Measurements from ENCODE around the gene N4BP2L2. TPM values are rescaled to one million over a fixed set of nuclear protein-coding genes. Genes with fewer than 3 reads are reported as not detected.

N4BP2L2 gene
- total RNA-seq, 1 experiment from 2014 or later: 138 TPM

DNA sequence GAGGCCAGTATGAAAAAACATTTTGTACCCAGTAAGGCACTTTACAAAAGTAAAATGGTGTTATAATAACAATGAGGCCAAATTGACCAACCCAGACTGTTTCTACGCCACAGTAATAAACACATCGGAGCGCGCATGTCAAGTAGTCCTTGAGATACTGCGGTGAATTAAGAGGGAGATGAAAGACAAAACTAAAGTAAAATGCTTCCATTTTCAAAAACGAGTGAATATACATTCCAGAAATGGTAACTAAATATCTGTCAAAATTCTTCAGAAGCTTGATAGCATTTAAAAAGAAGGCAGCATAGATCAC is 129.6 kb downstream of the N4BP2L2 start:
- H3K27ac ChIP-seq (ENCODE audit: low read length): no peak overlapping the region
- H3K36me3 ChIP-seq (ENCODE audit: insufficient read depth, low read length): no peaks in the 10 kb centered on the region
- H3K4me1 ChIP-seq (ENCODE audit: low read length): peaks cover 3% of the 10 kb centered on the region; the same call in 1 of the 2 replicates
- no peak overlapping the region for H2AFZ ChIP-seq (ENCODE audit: low read length)
- H3K9me3 ChIP-seq (ENCODE audit: low read length): no peaks in the 10 kb centered on the region
- H3K4me2 ChIP-seq (ENCODE audit: low read depth, low read length, poor library complexity, severe bottlenecking): no peak overlapping the region
- H3K4me3 ChIP-seq (ENCODE audit: low read length): no peak overlapping the region
- H3K79me2 ChIP-seq (ENCODE audit: low read length): no peaks in the 10 kb centered on the region
- no peak overlapping the region for H3K9ac ChIP-seq (ENCODE audit: low read length)
- no peaks in the 10 kb centered on the region for H4K20me1 ChIP-seq (ENCODE audit: insufficient read depth, low read depth, low read length)
- DNase-seq: no peak
- no peaks in the 10 kb centered on the region for H3K27me3 ChIP-seq (ENCODE audit: low read length)
- no peaks in the 10 kb centered on the region for H3K9me2 ChIP-seq (replicated peaks; ENCODE audit: insufficient read depth, low read length)

DNA sequence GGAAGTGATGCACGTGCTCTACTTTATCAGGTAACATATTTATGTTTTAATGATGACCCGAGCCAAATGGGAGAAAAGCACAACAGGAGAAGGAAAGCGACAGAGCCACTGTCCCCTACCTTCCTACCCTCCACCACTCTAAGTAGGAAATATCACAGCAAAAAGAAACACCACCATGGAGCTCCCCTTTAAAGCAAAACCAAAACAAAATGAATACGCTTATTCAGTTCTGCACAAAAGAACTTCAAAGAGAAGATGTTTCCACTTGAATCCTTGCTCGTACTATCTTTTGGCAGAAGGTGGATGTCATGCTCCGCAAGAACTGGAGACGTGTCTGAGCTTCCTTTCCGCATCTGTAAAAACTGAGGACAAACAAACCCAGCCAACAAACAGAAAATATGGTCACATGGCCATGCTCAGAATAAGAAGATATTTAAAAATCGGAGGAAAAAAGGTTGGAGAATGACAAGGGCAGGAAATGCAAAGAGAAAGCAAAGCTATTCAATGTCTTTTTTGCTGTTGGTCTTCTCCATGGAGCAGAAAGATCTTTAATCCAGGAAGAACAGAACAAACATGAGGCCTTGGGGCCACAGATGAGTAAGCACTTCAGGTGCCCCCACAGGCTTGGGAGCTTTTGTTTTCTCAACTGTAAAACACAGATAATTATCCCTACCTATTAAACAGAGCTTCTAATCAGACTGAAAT is 130.1 kb downstream of the N4BP2L2 start:
- no peak overlapping the region for H3K4me2 ChIP-seq (ENCODE audit: low read depth, low read length, poor library complexity, severe bottlenecking)
- no peaks in the 10 kb centered on the region for H3K27me3 ChIP-seq (ENCODE audit: low read length)
- no peak overlapping the region for H3K27ac ChIP-seq (ENCODE audit: low read length)
- H3K9me2 ChIP-seq (replicated peaks; ENCODE audit: insufficient read depth, low read length): no peaks in the 10 kb centered on the region
- no peaks in the 10 kb centered on the region for H3K79me2 ChIP-seq (ENCODE audit: low read length)
- H2AFZ ChIP-seq (ENCODE audit: low read length): no peak overlapping the region
- no peak overlapping the region for H3K4me3 ChIP-seq (ENCODE audit: low read length)
- DNase-seq: no peak
- peaks cover 3% of the 10 kb centered on the region; the same call in 1 of the 2 replicates for H3K4me1 ChIP-seq (ENCODE audit: low read length)
- H3K9ac ChIP-seq (ENCODE audit: low read length): no peak overlapping the region
- H4K20me1 ChIP-seq (ENCODE audit: insufficient read depth, low read depth, low read length): no peaks in the 10 kb centered on the region
- no peaks in the 10 kb centered on the region for H3K36me3 ChIP-seq (ENCODE audit: insufficient read depth, low read length)
- no peaks in the 10 kb centered on the region for H3K9me3 ChIP-seq (ENCODE audit: low read length)

DNA sequence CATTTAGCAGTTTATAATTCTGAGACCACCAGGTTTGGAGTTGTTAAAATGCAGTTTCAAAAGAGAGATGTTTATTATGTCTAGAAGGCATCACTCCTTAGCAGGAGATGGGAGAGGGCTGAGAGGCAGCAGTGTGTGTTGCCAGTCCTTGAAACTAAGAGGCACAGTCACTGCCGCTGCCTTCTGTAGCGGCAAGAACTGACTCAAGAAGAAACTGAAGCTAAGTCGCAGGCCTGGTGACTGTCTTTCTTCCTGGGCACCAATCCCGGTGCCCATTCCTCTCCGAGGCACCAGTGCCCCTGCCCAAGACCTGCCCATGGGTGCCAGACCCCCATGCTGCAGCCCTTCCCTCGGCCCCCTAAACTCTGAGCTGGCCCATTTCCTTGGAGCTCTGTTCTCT is 130.7 kb downstream of the N4BP2L2 start:
- no peaks in the 10 kb centered on the region for H3K9me3 ChIP-seq (ENCODE audit: low read length)
- H3K36me3 ChIP-seq (ENCODE audit: insufficient read depth, low read length): no peaks in the 10 kb centered on the region
- no peaks in the 10 kb centered on the region for H4K20me1 ChIP-seq (ENCODE audit: insufficient read depth, low read depth, low read length)
- no peak overlapping the region for H3K4me3 ChIP-seq (ENCODE audit: low read length)
- H3K4me2 ChIP-seq (ENCODE audit: low read depth, low read length, poor library complexity, severe bottlenecking): no peak overlapping the region
- peaks cover 3% of the 10 kb centered on the region; the same call in 1 of the 2 replicates for H3K4me1 ChIP-seq (ENCODE audit: low read length)
- no peak for DNase-seq
- no peak overlapping the region for H2AFZ ChIP-seq (ENCODE audit: low read length)
- no peak overlapping the region for H3K27ac ChIP-seq (ENCODE audit: low read length)
- H3K9me2 ChIP-seq (replicated peaks; ENCODE audit: insufficient read depth, low read length): no peaks in the 10 kb centered on the region
- H3K27me3 ChIP-seq (ENCODE audit: low read length): no peaks in the 10 kb centered on the region
- H3K79me2 ChIP-seq (ENCODE audit: low read length): no peaks in the 10 kb centered on the region
- no peak overlapping the region for H3K9ac ChIP-seq (ENCODE audit: low read length)

DNA sequence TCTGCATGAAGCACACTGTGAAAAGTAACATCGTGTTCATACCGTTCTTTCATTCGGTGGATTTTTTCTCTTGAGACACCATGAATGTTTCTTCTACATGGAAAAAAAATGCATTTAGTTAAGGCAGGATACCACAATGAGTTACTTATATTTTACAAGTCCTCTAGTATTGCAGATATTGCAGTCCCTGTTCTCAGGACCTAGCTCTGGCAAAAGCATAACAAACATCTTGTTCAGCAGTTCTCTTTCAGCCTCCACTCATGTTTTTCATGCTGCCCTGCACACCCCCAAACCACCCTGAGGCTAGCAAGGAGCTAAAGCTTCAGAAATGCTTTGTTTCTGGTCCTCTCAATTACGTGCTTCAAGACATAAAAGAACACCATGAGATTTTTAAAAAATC is 135.5 kb downstream of the N4BP2L2 start:
- DNase-seq: no peak
- no peak overlapping the region for H3K9ac ChIP-seq (ENCODE audit: low read length)
- H3K4me3 ChIP-seq (ENCODE audit: low read length): no peak overlapping the region
- H3K36me3 ChIP-seq (ENCODE audit: insufficient read depth, low read length): peaks cover 10% of the 10 kb centered on the region; the same call in 1 of the 2 replicates
- no peak overlapping the region for H2AFZ ChIP-seq (ENCODE audit: low read length)
- H3K27ac ChIP-seq (ENCODE audit: low read length): no peak overlapping the region
- no peaks in the 10 kb centered on the region for H3K9me2 ChIP-seq (replicated peaks; ENCODE audit: insufficient read depth, low read length)
- no peaks in the 10 kb centered on the region for H3K4me1 ChIP-seq (ENCODE audit: low read length)
- no peak overlapping the region for H3K4me2 ChIP-seq (ENCODE audit: low read depth, low read length, poor library complexity, severe bottlenecking)
- H3K79me2 ChIP-seq (ENCODE audit: low read length): no peaks in the 10 kb centered on the region
- no peaks in the 10 kb centered on the region for H4K20me1 ChIP-seq (ENCODE audit: insufficient read depth, low read depth, low read length)
- H3K27me3 ChIP-seq (ENCODE audit: low read length): no peaks in the 10 kb centered on the region
- no peaks in the 10 kb centered on the region for H3K9me3 ChIP-seq (ENCODE audit: low read length)

DNA sequence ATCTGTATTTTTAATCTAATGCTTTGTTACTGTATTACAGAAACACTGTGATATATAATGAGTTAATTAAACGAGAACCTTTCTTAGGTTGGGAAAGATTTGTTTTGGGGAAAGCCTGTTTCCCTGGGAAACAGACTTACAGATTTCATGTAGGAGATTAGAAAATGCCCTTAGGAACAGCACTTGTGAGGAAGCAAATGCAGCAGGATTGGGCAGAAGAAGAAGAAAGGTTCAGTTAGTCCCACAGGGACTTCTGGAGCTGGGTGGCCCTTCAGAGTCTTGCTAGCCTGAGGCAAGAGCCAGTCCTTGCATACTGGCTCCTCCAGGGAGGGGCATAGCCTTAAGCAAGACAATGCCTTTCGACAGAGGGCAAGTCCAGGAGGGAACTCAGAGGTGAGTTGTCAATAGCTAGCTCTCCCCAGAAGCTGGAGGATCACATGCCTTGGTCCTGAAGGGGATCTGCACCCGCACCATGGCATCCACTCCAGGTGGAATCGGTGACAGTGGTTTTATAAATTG is 147.4 kb downstream of the N4BP2L2 start:
- Histone ChIP-seq H4K20me1 (ENCODE audit: insufficient read depth, low read depth, low read length) (no peaks in the 10 kb centered on the region), H3K79me2 (ENCODE audit: low read length) (no peaks in the 10 kb centered on the region), H3K4me3 (ENCODE audit: low read length) (no peak overlapping the region), H3K36me3 (ENCODE audit: insufficient read depth, low read length) (no peaks in the 10 kb centered on the region), H3K27ac (ENCODE audit: low read length) (no peak overlapping the region), H3K9ac (ENCODE audit: low read length) (no peak overlapping the region), H3K27me3 (ENCODE audit: low read length) (no peaks in the 10 kb centered on the region), H3K9me3 (ENCODE audit: low read length) (no peaks in the 10 kb centered on the region), H3K4me2 (ENCODE audit: low read depth, low read length, poor library complexity, severe bottlenecking) (no peak overlapping the region), H2AFZ (ENCODE audit: low read length) (no peak overlapping the region), H3K9me2 (replicated peaks; ENCODE audit: insufficient read depth, low read length) (no peaks in the 10 kb centered on the region), H3K4me1 (ENCODE audit: low read length) (no peaks in the 10 kb centered on the region)
- DNase-seq: no peak

DNA sequence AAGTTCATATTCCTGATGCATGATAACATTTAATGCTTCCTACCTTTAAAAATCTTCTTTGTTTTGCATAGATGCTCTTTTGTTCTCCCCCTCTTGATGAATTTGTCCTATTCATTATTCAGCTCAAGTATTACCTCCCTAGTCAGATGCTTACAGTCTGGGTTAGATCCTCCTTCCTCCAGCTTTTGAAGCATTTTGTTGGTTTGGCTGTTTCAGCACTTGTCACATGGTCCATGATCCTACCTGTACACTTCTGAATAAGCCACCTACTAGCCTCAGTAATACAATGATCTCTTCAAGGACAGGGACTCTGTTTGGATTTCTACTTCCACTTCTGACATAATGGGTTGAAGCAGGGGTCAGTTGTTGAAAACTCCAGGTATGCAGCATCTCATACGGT is 148.1 kb downstream of the N4BP2L2 start:
- Histone ChIP-seq H4K20me1 (ENCODE audit: insufficient read depth, low read depth, low read length) (no peaks in the 10 kb centered on the region), H3K9ac (ENCODE audit: low read length) (no peak overlapping the region), H3K9me2 (replicated peaks; ENCODE audit: insufficient read depth, low read length) (no peaks in the 10 kb centered on the region), H3K4me2 (ENCODE audit: low read depth, low read length, poor library complexity, severe bottlenecking) (no peak overlapping the region), H2AFZ (ENCODE audit: low read length) (no peak overlapping the region), H3K27ac (ENCODE audit: low read length) (no peak overlapping the region), H3K4me3 (ENCODE audit: low read length) (no peak overlapping the region), H3K36me3 (ENCODE audit: insufficient read depth, low read length) (no peaks in the 10 kb centered on the region), H3K79me2 (ENCODE audit: low read length) (no peaks in the 10 kb centered on the region), H3K4me1 (ENCODE audit: low read length) (no peaks in the 10 kb centered on the region), H3K9me3 (ENCODE audit: low read length) (no peaks in the 10 kb centered on the region), H3K27me3 (ENCODE audit: low read length) (no peaks in the 10 kb centered on the region)
- DNase-seq: no peak

DNA sequence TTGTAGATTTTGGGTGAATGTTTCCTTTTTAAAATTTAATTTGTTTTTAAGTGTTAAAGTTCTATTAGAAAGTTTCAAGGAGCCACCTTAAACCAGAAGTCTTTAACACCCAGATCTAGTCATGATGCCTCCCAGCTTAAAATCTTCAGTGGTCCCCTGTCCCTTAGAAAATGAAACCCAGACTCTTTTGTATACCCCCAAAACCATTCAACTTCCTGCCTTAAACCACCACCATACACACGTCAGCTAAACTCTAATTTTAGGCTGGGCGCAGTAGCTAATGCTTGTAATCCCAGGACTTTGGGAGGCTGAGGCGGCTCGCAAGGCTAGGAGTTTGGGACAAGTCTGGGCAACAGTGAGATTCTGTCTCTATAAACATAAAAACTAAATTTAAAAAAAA is 148.5 kb downstream of the N4BP2L2 start:
- H3K36me3 ChIP-seq (ENCODE audit: insufficient read depth, low read length): no peaks in the 10 kb centered on the region
- no peak overlapping the region for H3K27ac ChIP-seq (ENCODE audit: low read length)
- no peak overlapping the region for H3K4me2 ChIP-seq (ENCODE audit: low read depth, low read length, poor library complexity, severe bottlenecking)
- H3K4me3 ChIP-seq (ENCODE audit: low read length): no peak overlapping the region
- no peaks in the 10 kb centered on the region for H4K20me1 ChIP-seq (ENCODE audit: insufficient read depth, low read depth, low read length)
- no peak overlapping the region for H2AFZ ChIP-seq (ENCODE audit: low read length)
- no peaks in the 10 kb centered on the region for H3K27me3 ChIP-seq (ENCODE audit: low read length)
- DNase-seq: no peak
- no peak overlapping the region for H3K9ac ChIP-seq (ENCODE audit: low read length)
- H3K4me1 ChIP-seq (ENCODE audit: low read length): no peaks in the 10 kb centered on the region
- no peaks in the 10 kb centered on the region for H3K9me3 ChIP-seq (ENCODE audit: low read length)
- H3K79me2 ChIP-seq (ENCODE audit: low read length): no peaks in the 10 kb centered on the region
- no peaks in the 10 kb centered on the region for H3K9me2 ChIP-seq (replicated peaks; ENCODE audit: insufficient read depth, low read length)

DNA sequence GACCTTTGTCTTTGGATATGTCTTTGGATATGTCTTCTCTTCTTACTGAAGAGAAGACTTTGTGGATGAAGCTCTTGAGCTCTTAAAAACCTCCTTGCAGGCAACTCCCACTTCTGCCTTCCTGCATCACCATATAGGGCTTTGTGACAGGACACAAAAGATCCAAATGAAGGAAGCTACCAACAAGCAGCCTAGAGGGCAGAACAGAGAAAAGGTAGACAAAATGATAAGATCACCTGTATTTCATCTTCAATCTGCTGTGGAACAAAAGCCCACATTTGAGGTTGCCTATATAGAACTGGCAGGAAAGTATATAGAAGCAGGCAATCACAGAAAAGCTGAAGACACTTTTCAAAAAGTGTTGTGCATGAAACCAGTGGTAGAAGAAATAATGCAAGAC is 153.2 kb downstream of the N4BP2L2 start:
- H3K27ac ChIP-seq (ENCODE audit: low read length): no peak overlapping the region
- H3K79me2 ChIP-seq (ENCODE audit: low read length): no peaks in the 10 kb centered on the region
- no peak for DNase-seq
- peaks cover 9% of the 10 kb centered on the region for H3K36me3 ChIP-seq (ENCODE audit: insufficient read depth, low read length)
- no peak overlapping the region for H2AFZ ChIP-seq (ENCODE audit: low read length)
- H3K4me3 ChIP-seq (ENCODE audit: low read length): no peak overlapping the region
- H3K9ac ChIP-seq (ENCODE audit: low read length): no peak overlapping the region
- no peaks in the 10 kb centered on the region for H3K9me2 ChIP-seq (replicated peaks; ENCODE audit: insufficient read depth, low read length)
- H3K27me3 ChIP-seq (ENCODE audit: low read length): no peaks in the 10 kb centered on the region
- no peaks in the 10 kb centered on the region; the same call in 1 of the 2 replicates for H3K4me1 ChIP-seq (ENCODE audit: low read length)
- no peak overlapping the region for H3K4me2 ChIP-seq (ENCODE audit: low read depth, low read length, poor library complexity, severe bottlenecking)
- no peaks in the 10 kb centered on the region for H3K9me3 ChIP-seq (ENCODE audit: low read length)
- H4K20me1 ChIP-seq (ENCODE audit: insufficient read depth, low read depth, low read length): no peaks in the 10 kb centered on the region

Measured in Karpas-422 (cell line).